SIG-M5 treated with dmso at 0.1 percent for 504 hours (cell line): ENCODE measurements around the gene HS2ST1.
"Not testable (repeated sequence)": the region's sequence is repeated elsewhere in the genome, so short reads cannot be mapped to it uniquely, and the experiment has no call there.

Source experiments
- DNase-seq: peaks from one replicate; lab custom pipeline; 2025; ENCODE audit not compliant: unreplicated experiment; lab: John Stamatoyannopoulos, UW

HS2ST1 gene

GRCh38 chr1:87056974-87057373 is 142.5 kb downstream of the HS2ST1 start:
- no peak for DNase-seq

- DNase-seq = no peak
Measured at GRCh38 chr1:87058343-87058649, 143.9 kb downstream of the HS2ST1 start.

DNA sequence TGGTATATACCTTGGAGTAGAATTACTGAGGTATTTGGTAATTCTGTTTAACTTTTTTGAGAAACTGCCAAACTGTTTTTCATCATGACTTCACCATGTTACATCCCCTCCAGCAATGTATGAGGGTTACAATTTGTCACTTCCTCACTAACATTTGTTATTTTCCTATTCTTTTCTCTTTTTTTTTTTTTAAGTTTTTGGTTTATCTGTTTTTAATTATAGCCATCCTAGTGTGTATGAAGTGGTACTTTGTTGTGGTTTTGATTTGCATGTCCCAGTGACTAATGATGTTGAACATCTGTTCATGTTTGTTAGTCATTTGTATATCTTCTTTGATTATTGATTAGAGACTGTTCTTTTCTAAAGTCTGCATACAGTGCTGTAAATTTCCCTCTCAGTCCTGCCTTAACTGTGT is 147.3 kb downstream of the HS2ST1 start:
- no peak for DNase-seq

DNA sequence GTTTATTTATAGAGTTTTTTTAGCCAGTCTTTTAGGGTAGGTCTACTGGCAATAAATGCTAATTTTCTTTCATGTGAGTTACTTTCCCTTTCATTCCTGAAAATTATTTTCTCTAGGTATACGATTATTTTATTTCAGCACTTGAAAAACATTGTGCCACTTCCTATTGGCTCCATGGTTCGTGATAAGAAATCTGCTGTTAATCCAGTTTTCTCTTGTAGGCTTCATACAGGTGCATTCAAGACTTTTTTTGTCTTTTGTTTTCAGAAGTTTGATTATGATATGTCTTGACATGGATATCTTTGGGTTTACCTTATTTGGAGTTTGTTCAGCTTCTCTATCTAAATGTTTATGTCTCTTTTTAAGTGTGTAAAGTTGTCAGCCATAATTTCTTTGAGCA is 148.3 kb downstream of the HS2ST1 start:
- DNase-seq = no peak

- DNase-seq = no peak
Measured at GRCh38 chr1:87064309-87064708, 149.9 kb downstream of the HS2ST1 start.

DNA sequence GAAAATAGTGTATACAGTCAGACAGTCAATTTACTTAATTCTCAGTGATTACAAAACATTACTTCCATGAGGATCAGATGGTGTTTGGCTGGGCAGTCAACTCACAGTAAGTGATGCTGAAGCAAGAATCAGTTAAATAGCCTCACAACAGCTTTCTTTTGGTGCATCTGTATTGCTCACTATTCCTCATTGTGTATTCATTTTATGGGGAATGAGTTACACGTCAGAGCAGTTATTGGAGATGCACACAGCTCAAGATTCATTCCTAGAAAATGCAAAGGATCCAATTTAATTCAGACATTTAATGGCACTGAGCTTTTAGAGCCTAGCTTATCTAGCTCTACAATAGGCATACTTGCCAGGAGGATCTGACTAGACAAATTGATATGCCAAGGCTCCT is 150.6 kb downstream of the HS2ST1 start:
- DNase-seq = no peak

GRCh38 chr1:87066708-87067107 is 152.3 kb downstream of the HS2ST1 start:
- DNase-seq = not testable (repeated sequence)

- no peak for DNase-seq
Measured at GRCh38 chr1:87072411-87072810, 158.0 kb downstream of the HS2ST1 start.

GRCh38 chr1:87072904-87073303 is 158.5 kb downstream of the HS2ST1 start:
- no peak for DNase-seq

DNA sequence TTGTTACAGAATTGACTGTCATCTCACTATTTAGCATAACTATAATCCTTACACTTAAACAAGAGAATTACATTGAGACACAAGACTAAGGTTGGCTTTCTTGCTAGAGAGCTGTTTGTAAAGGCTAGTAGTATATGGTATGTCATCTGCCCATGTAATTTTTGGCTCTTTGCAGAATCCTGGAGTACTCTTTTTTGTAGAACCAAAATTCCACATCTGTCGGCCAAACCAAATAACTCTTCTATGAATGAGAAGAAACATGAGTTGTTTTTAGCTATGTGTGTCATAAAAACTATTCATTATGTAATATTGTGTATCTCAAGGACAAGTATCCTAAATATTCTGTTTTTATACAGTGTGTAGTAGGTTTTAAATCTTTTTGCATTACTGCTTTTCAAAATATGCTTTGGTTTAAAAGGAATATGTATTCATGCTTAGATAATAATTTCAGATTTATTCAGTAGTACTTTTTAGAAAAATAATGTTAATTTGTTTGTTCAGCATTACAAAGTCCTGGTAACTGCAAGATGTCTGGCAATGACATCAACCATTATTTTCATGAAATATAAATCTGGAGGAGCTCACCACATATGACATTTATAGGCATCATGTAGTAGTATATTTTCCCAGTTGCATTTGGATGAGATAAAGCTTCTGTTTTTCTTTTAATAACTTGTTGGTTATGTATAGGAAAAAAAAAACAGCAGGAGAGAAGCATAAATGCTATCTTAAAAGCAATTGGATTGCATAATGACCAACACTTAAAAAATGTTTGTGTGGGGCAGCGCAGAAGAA is 159.8 kb downstream of the HS2ST1 start:
- DNase-seq = no peak

DNA sequence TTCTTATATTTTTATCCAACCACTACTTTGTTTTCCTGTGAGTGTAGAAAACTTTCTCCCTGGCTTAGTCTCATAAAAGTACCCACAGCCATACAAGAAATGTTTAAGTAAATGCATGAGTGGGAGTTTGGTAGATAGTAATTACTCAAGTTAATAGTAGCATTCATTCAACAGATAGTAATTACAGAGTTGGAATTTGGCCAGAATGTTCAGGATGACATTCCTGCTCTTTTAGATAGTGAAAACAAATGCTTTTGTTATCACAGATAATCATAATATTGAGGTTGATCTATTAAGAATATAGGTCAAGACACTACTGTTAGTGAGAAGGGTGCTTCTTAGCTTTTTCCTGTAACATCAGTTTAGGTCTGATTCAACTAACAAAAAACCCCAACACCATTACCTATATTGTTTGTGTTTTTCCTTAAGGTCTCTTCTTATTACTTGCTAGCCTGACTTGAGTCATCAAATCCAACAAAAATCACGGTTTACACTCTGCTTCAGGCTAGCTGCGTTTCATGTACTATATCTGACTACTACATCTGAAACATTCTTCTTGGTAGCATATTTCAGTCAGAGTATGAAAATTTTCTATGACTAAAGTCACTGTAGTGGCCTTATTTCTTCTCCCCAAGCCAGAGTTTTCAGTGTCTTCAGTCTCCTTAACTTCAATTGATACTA is 163.7 kb downstream of the HS2ST1 start:
- no peak for DNase-seq

DNA sequence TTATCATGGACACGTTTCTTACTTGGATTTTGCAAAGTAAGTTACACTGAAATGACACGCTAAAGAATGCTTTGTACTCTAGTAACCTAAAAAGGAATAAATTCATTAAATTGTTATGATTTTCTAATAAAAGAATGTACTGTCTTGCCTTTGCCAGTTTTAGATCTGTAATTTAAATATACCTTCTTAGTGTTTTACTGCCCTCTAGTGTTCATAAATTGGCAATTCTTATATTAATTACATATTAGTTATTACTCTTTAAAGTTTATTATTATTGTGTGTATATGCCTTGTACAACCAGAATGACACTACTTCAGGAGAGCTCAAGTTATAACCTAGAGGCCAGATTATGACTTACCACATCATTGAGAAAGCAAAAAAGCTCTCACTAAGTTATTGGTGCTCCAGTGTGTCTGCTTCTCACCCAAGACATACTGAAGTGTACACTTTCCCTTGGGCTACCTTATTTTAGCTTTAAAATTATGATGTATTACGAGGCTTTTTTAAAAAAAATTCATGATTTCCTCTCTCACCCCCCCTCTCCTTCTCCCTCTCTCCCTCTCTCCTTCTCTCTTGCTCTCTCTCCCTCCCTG is 169.9 kb downstream of the HS2ST1 start:
- no peak for DNase-seq

DNA sequence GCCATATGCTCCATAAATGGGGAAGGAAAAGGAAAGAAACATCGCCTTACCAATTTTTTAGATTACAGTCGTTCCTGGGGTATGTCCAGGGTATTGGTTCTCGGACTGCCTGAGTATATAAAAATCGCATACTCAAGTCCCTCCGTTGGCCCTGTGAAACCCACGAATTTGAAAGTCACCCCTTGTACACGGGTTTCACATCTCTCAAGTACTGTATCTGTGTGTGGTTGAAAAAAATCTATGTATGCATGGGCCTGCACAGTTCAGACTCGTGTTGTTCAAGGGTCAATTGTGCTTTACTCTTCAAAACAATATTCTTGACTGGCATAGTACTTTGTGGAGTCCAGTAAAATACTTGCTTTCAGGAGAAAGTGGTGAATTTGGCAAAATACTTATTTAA is 171.7 kb downstream of the HS2ST1 start:
- DNase-seq = no peak

GRCh38 chr1:87089070-87089736 is 174.8 kb downstream of the HS2ST1 start:
- no peak for DNase-seq

- DNase-seq = no peak
Measured at GRCh38 chr1:87089823-87090222, 175.4 kb downstream of the HS2ST1 start.

- peak; percentile 8 for DNase-seq
Measured at GRCh38 chr1:87091425-87091824, 177.0 kb downstream of the HS2ST1 start.

DNA sequence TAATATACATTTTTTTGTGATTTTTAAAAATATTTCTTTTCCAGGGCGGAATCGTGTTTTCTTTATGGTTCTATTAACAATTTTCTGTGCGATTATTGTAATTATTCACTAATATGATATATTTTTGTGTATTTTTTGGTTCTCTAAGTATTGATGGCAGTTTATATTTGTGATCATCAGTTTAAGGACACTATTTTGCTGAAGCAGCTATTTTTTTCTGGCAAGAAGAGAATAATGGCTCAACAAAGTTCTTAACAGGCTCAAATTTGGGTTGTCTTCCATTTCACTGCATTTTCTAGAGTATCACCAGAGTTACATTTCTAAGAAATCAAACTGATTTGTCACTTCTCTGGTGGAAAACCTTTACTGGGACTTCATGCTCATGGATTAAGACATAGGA is 178.4 kb downstream of the HS2ST1 start:
- DNase-seq = no peak

DNA sequence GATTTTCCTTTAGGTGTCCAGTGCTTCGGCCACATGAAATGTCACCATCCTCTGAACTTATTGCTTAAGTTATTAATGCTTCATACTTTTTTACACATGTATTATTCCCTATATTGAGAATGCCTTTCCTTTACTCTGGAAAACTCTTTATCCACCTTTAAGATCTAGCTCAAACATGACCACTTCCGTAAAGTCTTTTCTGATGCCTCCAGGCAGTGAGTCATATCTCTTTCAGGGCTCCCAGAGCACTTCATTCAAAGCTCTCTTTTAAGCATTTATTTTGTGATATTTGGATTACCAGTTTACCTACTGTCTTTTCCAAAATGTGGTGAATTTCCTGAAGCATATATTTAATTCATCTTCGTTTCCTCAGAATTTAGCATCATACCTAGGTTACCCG is 178.9 kb downstream of the HS2ST1 start:
- DNase-seq = no peak

GRCh38 chr1:87094238-87094637 is 179.8 kb downstream of the HS2ST1 start:
- no peak for DNase-seq

- no peak for DNase-seq
Measured at GRCh38 chr1:87100271-87100670, 185.8 kb downstream of the HS2ST1 start.

DNA sequence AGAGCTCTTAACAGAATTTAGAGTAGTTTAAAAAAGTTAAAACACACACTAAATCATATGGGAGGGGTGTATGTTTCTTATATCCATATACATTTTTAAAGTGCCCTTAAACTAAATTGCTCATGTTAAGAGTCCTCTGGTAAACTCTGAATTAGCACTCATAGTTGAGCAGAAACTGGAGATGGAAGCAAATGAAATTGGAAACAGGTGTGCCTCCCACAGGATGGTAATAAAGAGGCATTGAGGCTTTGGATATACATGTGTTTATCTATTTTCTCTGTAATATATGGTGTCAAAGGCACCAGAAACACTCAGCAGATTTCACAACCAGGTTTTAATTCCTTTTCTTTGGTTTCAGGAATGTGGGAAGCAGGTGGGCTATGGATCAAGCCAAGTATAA is 188.6 kb downstream of the HS2ST1 start:
- no peak for DNase-seq

DNA sequence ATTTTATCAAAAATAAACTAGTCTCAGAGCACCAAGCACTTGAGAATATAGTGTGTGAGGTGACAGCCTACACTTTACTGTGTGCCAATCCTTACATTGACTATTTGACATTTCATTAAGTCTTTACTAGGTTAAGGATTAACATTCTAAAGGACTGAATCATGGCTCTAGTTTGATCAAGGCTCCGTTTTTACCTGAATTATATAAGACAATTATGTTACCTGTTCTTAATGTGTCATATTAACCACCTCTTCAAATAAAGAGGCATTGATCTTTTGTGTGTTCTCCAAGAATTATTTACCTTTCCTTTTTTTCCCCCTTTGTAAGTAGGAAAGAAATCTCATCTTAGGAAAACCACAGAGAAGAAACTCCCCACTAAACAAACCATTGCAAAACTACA is 189.7 kb downstream of the HS2ST1 start:
- no peak for DNase-seq
